RWPE1 (cell line): ENCODE measurements around the gene TMPRSS12.
"Not testable (repeated sequence)": the region's sequence is repeated elsewhere in the genome, so short reads cannot be mapped to it uniquely, and the experiment has no call there.

ENCODE experiments used
- CTCF ChIA-PET: fragments of 350-600 bp; sonication (Branson Sonifier 250); formaldehyde crosslinking; extraction: SDS; loops from one replicate; lab custom pipeline; 2021; lab: Yijun Ruan, JAX
- POLR2A ChIA-PET: fragments of 400-600 bp; formaldehyde crosslinking; extraction: SDS; loops from one replicate; lab custom pipeline; 2020; ENCODE audit warnings: antibody characterized with exemption; ENCODE audit not compliant: low non-redundant PET; lab: Yijun Ruan, JAX
- DNase-seq: peaks from one replicate; pipeline ENCODE4 v3.0.0; 2012; ENCODE audit warnings: low spot score
- H3K27ac ChIP-seq: fragments of 450-650 bp; 2 replicates; pipeline ENCODE4 v1.5.1; 2017
- CTCF ChIP-seq: fragments of 450-650 bp; conservative IDR thresholded peaks from 2 replicates; pipeline ENCODE4 v1.5.1; 2017; ENCODE audit warnings: low read depth, mild to moderate bottlenecking

The TMPRSS12 gene

GRCh38 chr12:50925342-50925651 lies 82.6 kb downstream of the TMPRSS12 start:
- DNase-seq: no peak
- no peak for TF ChIP-seq CTCF
- ChIA-PET CTCF (interaction anchor here (0.7 kb wide), 1 partner anchor 65 kb away, joined by 3 read pairs; no protein-coding TSS in a partner anchor), POLR2A (no interaction called here)
- H3K27ac ChIP-seq: peak overlapping the region; percentile 81

GRCh38 chr12:50925920-50926319 lies 83.2 kb downstream of the TMPRSS12 start:
- no peak for DNase-seq
- peak overlapping the region; percentile 81 for H3K27ac ChIP-seq
- ChIA-PET CTCF (no interaction called here), POLR2A (no interaction called here)
- no peak for TF ChIP-seq CTCF

- no peak overlapping the region for H3K27ac ChIP-seq
- ChIA-PET POLR2A (no interaction called here), CTCF (no interaction called here)
- no peak for TF ChIP-seq CTCF
- no peak for DNase-seq
These were observed 83.7 kb downstream of the TMPRSS12 start for GRCh38 chr12:50926415-50926814.

- DNase-seq, POLR2A ChIA-PET, CTCF ChIA-PET: not testable (repeated sequence)
- H3K27ac ChIP-seq: peak overlapping the region; percentile 54
These were observed 84.2 kb downstream of the TMPRSS12 start for GRCh38 chr12:50926932-50927331.

GRCh38 chr12:50927356-50927755 lies 84.6 kb downstream of the TMPRSS12 start:
- peak overlapping the region; percentile 54 for H3K27ac ChIP-seq
- DNase-seq: no peak
- ChIA-PET CTCF (no interaction called here), POLR2A (no interaction called here)
- TF ChIP-seq CTCF: no peak

- DNase-seq: no peak
- ChIA-PET CTCF (no interaction called here), POLR2A (no interaction called here)
- no peak for TF ChIP-seq CTCF
- peak overlapping the region; percentile 43; the same call in 1 of the 2 replicates for H3K27ac ChIP-seq
These were observed 85.1 kb downstream of the TMPRSS12 start for GRCh38 chr12:50927766-50928224.

- POLR2A ChIA-PET: no interaction called here
- peak overlapping the region; percentile 43 for H3K27ac ChIP-seq
- CTCF ChIA-PET: no interaction called here
- no peak for DNase-seq
- TF ChIP-seq CTCF: no peak
These were observed 85.7 kb downstream of the TMPRSS12 start for GRCh38 chr12:50928392-50928791.
